Muscle layer of duodenum (tissue), 2 donors: ENCODE measurements around the gene PLAGL1.
A peak's percentile ranks its signal among the peaks of the same experiment; 100 is the strongest.
"Not testable (repeated sequence)": the region's sequence is repeated elsewhere in the genome, so short reads cannot be mapped to it uniquely, and the experiment has no call there.

ENCODE experiments used
- H3K27ac ChIP-seq: one replicate; pipeline ENCODE4 v1.7.0; 2013; ENCODE audit warnings: mild to moderate bottlenecking, low read length
- H3K27me3 ChIP-seq: one replicate; pipeline ENCODE4 v1.7.0; 2013; ENCODE audit warnings: low read depth, mild to moderate bottlenecking, control low read depth, low read length
- H3K36me3 ChIP-seq, 2 donors: one replicate each; pipeline ENCODE4 v1.7.0; 2013; ENCODE audit warnings: low read length in 2 of 2, control low read depth in 1 of 2, mild to moderate bottlenecking in 1 of 2; ENCODE audit not compliant: insufficient read depth in 2 of 2, control insufficient read depth in 1 of 2
- H3K4me1 ChIP-seq, 2 donors: one replicate each; pipeline ENCODE4 v1.7.0; 2013; ENCODE audit warnings: low read length in 2 of 2, mild to moderate bottlenecking in 2 of 2, control low read depth in 1 of 2, moderate library complexity in 1 of 2; ENCODE audit not compliant: insufficient read depth in 2 of 2, control insufficient read depth in 1 of 2
- H3K4me3 ChIP-seq, 2 donors: one replicate each; pipeline ENCODE4 v1.7.0; 2013; ENCODE audit warnings: low read length in 2 of 2, low read depth in 1 of 2, mild to moderate bottlenecking in 1 of 2
- H3K9me3 ChIP-seq, 2 donors: one replicate each; pipeline ENCODE4 v1.7.0; 2013; ENCODE audit warnings: low read length in 2 of 2, control low read depth in 1 of 2, mild to moderate bottlenecking in 1 of 2; ENCODE audit not compliant: control insufficient read depth in 1 of 2
- donor health status: healthy.

The PLAGL1 gene

GRCh38 chr6:143929975-143930374, 78.1 kb downstream of the PLAGL1 start:
- Histone ChIP-seq H3K4me3 (no peak overlapping the region), H3K9me3 (peaks cover 0 to 5% of the 10 kb centered on the region in 2 donors), H3K27ac (no peak overlapping the region), H3K27me3 (no peaks in the 10 kb centered on the region), H3K4me1 (no peaks in the 10 kb centered on the region), H3K36me3 (peaks cover 0 to 5% of the 10 kb centered on the region in 2 donors)

- Histone ChIP-seq H3K4me3 (no peak overlapping the region), H3K27me3 (no peaks in the 10 kb centered on the region), H3K9me3 (peaks cover 0 to 5% of the 10 kb centered on the region in 2 donors), H3K4me1 (no peaks in the 10 kb centered on the region), H3K27ac (no peak overlapping the region), H3K36me3 (no peaks in the 10 kb centered on the region)
These were observed 79.2 kb downstream of the PLAGL1 start for GRCh38 chr6:143928853-143929252.

GRCh38 chr6:143917026-143917425, 91.0 kb downstream of the PLAGL1 start:
- H3K4me1 ChIP-seq, H3K36me3 ChIP-seq, H3K27me3 ChIP-seq, H3K4me3 ChIP-seq, H3K27ac ChIP-seq: not testable (repeated sequence)
- H3K9me3 ChIP-seq = peaks cover 6 to 12% of the 10 kb centered on the region in 2 donors

GRCh38 chr6:143912671-143913070, 95.4 kb downstream of the PLAGL1 start:
- H3K4me3 ChIP-seq = no peak overlapping the region
- peaks cover 0 to under 1% of the 10 kb centered on the region in 2 donors for H3K36me3 ChIP-seq
- peaks cover 0 to 14% of the 10 kb centered on the region in 2 donors for H3K9me3 ChIP-seq
- H3K4me1 ChIP-seq = no peaks in the 10 kb centered on the region
- no peaks in the 10 kb centered on the region for H3K27me3 ChIP-seq
- no peak overlapping the region for H3K27ac ChIP-seq

GRCh38 chr6:143911028-143911427, 97.0 kb downstream of the PLAGL1 start:
- Histone ChIP-seq H3K4me3 (no peak overlapping the region), H3K27me3 (no peaks in the 10 kb centered on the region), H3K4me1 (no peaks in the 10 kb centered on the region), H3K27ac (no peak overlapping the region), H3K9me3 (peaks cover 0 to 14% of the 10 kb centered on the region in 2 donors), H3K36me3 (no peaks in the 10 kb centered on the region)

DNA sequence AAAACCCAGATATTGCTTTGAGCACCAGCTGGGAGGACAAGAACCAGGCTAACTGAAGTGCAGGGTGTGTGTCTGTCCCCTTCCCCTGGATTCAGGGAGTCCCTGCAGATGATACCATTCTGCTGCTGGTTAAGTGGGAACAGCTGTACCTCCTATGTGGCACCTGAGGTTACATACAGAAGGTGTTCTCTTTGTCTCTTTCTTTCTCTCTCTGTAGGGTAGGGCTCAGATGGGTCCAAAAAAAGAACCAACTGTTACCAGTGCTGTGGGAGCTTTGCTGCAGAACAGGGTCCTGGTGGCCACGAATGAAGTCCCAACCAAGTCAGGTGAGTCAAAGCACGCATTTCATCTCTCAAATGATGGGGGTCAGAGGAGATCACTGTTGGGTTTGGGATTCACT, 105.2 kb downstream of the PLAGL1 start:
- Histone ChIP-seq H3K27ac (no peak overlapping the region), H3K4me3 (no peak overlapping the region), H3K9me3 (no peaks in the 10 kb centered on the region), H3K27me3 (no peaks in the 10 kb centered on the region), H3K36me3 (no peaks in the 10 kb centered on the region), H3K4me1 (peaks cover 9 to 15% of the 10 kb centered on the region in 2 donors)

GRCh38 chr6:143901885-143902750, 105.9 kb downstream of the PLAGL1 start:
- peak overlapping the region in 1 of 2 donors; percentile 24 for H3K4me3 ChIP-seq
- no peaks in the 10 kb centered on the region for H3K27me3 ChIP-seq
- H3K4me1 ChIP-seq = peaks cover 9 to 15% of the 10 kb centered on the region in 2 donors
- H3K9me3 ChIP-seq = no peaks in the 10 kb centered on the region
- H3K27ac ChIP-seq = peak overlapping the region; percentile 54
- no peaks in the 10 kb centered on the region for H3K36me3 ChIP-seq

DNA sequence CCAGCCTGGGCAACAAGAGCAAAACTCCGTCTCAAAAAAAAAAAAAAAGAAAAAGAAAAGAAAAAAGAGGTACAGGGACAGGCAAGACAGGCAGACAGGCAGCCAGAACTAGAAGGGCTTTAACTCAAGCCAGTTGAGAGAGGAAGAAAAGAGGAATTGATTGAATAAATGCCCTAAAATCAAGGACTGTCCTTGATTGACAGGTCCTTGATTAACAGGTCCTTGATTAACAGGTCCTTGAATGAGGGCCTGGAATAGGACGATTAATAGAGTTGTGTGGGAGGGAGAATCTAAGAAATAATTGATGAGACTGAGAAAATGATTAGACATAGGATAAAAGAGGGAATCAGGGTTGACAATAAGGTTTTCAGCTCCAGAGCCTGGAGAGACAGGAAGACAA, 107.7 kb downstream of the PLAGL1 start:
- Histone ChIP-seq H3K4me3 (no peak overlapping the region), H3K9me3 (no peaks in the 10 kb centered on the region), H3K36me3 (no peaks in the 10 kb centered on the region), H3K4me1 (peaks cover 9 to 15% of the 10 kb centered on the region in 2 donors), H3K27ac (no peak overlapping the region), H3K27me3 (no peaks in the 10 kb centered on the region)

GRCh38 chr6:143896126-143896860, 111.8 kb downstream of the PLAGL1 start:
- Histone ChIP-seq H3K27me3 (no peaks in the 10 kb centered on the region), H3K9me3 (no peaks in the 10 kb centered on the region), H3K4me1 (no peaks in the 10 kb centered on the region), H3K36me3 (no peaks in the 10 kb centered on the region), H3K27ac (no peak overlapping the region), H3K4me3 (no peak overlapping the region)

GRCh38 chr6:143894655-143895054, 113.4 kb downstream of the PLAGL1 start:
- no peak overlapping the region for H3K4me3 ChIP-seq
- no peaks in the 10 kb centered on the region for H3K27me3 ChIP-seq
- H3K27ac ChIP-seq = no peak overlapping the region
- H3K4me1 ChIP-seq = no peaks in the 10 kb centered on the region
- no peaks in the 10 kb centered on the region for H3K9me3 ChIP-seq
- no peaks in the 10 kb centered on the region for H3K36me3 ChIP-seq
